A549 (cell line): ENCODE measurements around the gene HOXB4.

Experiments
- CHD2 ChIP-seq: fragments of 150-350 bp; IDR thresholded peaks from 2 replicates; pipeline ENCODE4 v1.6.1; 2014; ENCODE audit warnings: low read length; ENCODE audit not compliant: partially characterized antibody
- CTCF ChIP-seq: fragments of >200 bp; sonication (Bioruptor Twin); formaldehyde crosslinking; IDR thresholded peaks from 3 replicates; pipeline ENCODE4 v1.5.1; 2016
- HDAC2 ChIP-seq: fragments of 200-600 bp; sonication (generic); IDR thresholded peaks from 2 replicates; pipeline ENCODE4 v1.6.1; 2016
- HOXA7 ChIP-seq: fragments of 250-450 bp; sonication (Bioruptor Pico); IDR thresholded peaks from 2 replicates; pipeline ENCODE4 v1.5.0; 2020; ENCODE audit warnings: mild to moderate bottlenecking, moderate library complexity
- MAFK ChIP-seq: fragments of 450-650 bp; IDR thresholded peaks from 2 replicates; pipeline ENCODE4 v1.6.1; 2014; ENCODE audit not compliant: partially characterized antibody
- MAZ ChIP-seq: fragments of 150-350 bp; IDR thresholded peaks from 2 replicates; pipeline ENCODE4 v1.6.1; 2014; ENCODE audit warnings: antibody characterized with exemption, low read depth, low read length, borderline replicate concordance
- NR3C1 ChIP-seq: fragments of >200 bp; sonication (Bioruptor Twin); formaldehyde crosslinking; IDR thresholded peaks from 3 replicates; pipeline ENCODE4 v1.6.1; 2017
- PHF8 ChIP-seq: fragments of 200-600 bp; sonication (generic); IDR thresholded peaks from 2 replicates; pipeline ENCODE4 v1.6.1; 2016; ENCODE audit warnings: low read depth, mild to moderate bottlenecking, antibody characterized with exemption, moderate library complexity, borderline replicate concordance
- POLR2A ChIP-seq: IDR thresholded peaks from 2 replicates; pipeline ENCODE4 v1.6.1; 2012; ENCODE audit warnings: mild to moderate bottlenecking, low read length
- TP53 ChIP-seq: fragments of 250-450 bp; sonication (Bioruptor Pico); IDR thresholded peaks from 2 replicates; pipeline ENCODE4 v1.5.0; 2021; ENCODE audit warnings: mild to moderate bottlenecking, moderate library complexity
- USF2 ChIP-seq: fragments of 450-650 bp; IDR thresholded peaks from 2 replicates; pipeline ENCODE4 v1.6.1; 2014; ENCODE audit warnings: antibody characterized with exemption

- TF ChIP-seq POLR2A, result no peak
- no peak for TF ChIP-seq USF2
- TF ChIP-seq CTCF, result no peak
- TF ChIP-seq TP53, result no peak
- TF ChIP-seq HOXA7 (CRISPR knock-in tag), result no peak
- TF ChIP-seq HDAC2, result no peak
- TF ChIP-seq MAZ, result no peak
- TF ChIP-seq MAFK, result no peak
- no peak for TF ChIP-seq PHF8
- TF ChIP-seq NR3C1, result no peak
- no peak for TF ChIP-seq CHD2
Measured at GRCh38 chr17:48617471-48618255, 39.5 kb upstream of the HOXB4 start.
